ENCODE results near the gene SMS. TPM values are rescaled to one million over a fixed set of nuclear protein-coding genes. Genes with fewer than 3 reads are reported as not detected.

The SMS gene
- total RNA-seq, 1 donor from 2014 or later = 187 TPM

DNA sequence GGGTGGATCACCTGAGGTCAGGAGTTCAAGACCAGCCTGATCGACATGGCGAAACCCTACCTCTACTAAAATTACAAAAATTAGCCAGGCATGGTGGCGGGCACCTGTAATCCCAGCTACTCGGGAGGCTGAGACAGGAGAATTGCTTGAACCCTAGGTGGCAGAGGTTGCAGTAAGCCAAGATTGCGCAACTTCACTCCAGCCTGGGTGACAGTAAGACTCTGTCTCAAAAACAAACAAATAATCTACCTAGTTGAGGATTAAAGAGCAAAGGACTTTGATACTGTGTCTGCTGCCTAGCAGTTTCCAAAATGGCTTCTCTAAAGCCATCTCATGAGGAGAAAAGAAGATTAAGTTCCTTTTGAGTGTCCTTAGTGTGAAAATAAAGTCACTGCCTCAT lies 37.8 kb downstream of the SMS start:
- no peak overlapping the region for H3K4me2 ChIP-seq (ENCODE audit: low read length)

GRCh38 chrX:21982311-21982710 lies 41.8 kb downstream of the SMS start:
- Histone ChIP-seq H3K27ac (ENCODE audit: low read depth, low read length) (no peak overlapping the region), H3K27me3 (ENCODE audit: insufficient read depth, low read length) (no peaks in the 10 kb centered on the region), H3K9ac (ENCODE audit: low read length) (no peak overlapping the region), H3K79me2 (ENCODE audit: insufficient read depth, low read length) (no peaks in the 10 kb centered on the region), H4K20me1 (ENCODE audit: insufficient read depth, low read length) (no peaks in the 10 kb centered on the region), H3K36me3 (ENCODE audit: insufficient read depth, low read length) (peaks cover 2% of the 10 kb centered on the region), H3K4me3 (ENCODE audit: insufficient read depth, low read depth, low read length) (no peak overlapping the region), H3K9me3 (ENCODE audit: insufficient read depth, low read depth, low read length) (no peaks in the 10 kb centered on the region), H2AFZ (ENCODE audit: low read depth, low read length) (no peak overlapping the region), H3K4me1 (ENCODE audit: insufficient read depth, low read length) (no peaks in the 10 kb centered on the region), H3K4me2 (ENCODE audit: low read length) (no peak overlapping the region)
- Mint-ChIP-seq H3K27ac (ENCODE audit: unreplicated experiment) (no peak overlapping the region), H3K27me3 (ENCODE audit: low read depth, unreplicated experiment) (no peaks in the 10 kb centered on the region), H3K4me3 (ENCODE audit: unreplicated experiment) (no peak overlapping the region), H3K36me3 (ENCODE audit: low read depth, unreplicated experiment) (peaks cover 2% of the 10 kb centered on the region), H3K9me3 (ENCODE audit: unreplicated experiment) (no peaks in the 10 kb centered on the region), H3K4me1 (ENCODE audit: low read depth, unreplicated experiment) (peaks cover 3% of the 10 kb centered on the region)
- DNase-seq (ENCODE audit: low read depth) = no peak
- no peak for FAIRE-seq
- TF ChIP-seq CTCF (IDR thresholded peaks at IDR 0.05; ENCODE audit: insufficient read depth, low read depth, low read length) = no peak
- no peak for TF ChIP-seq EZH2 (IDR thresholded peaks at IDR 0.05; ENCODE audit: insufficient read depth, low read length)

More for the DNA sequence above, 37.8 kb downstream of the SMS start:
- Mint-ChIP-seq H3K36me3 (ENCODE audit: low read depth, unreplicated experiment) (no peaks in the 10 kb centered on the region), H3K27me3 (ENCODE audit: low read depth, unreplicated experiment) (no peaks in the 10 kb centered on the region), H3K9me3 (ENCODE audit: unreplicated experiment) (no peaks in the 10 kb centered on the region), H3K27ac (ENCODE audit: unreplicated experiment) (no peak overlapping the region), H3K4me1 (ENCODE audit: low read depth, unreplicated experiment) (peaks cover 18% of the 10 kb centered on the region), H3K4me3 (ENCODE audit: unreplicated experiment) (no peak overlapping the region)
- H3K9me3 ChIP-seq (ENCODE audit: insufficient read depth, low read depth, low read length) = no peaks in the 10 kb centered on the region
- H2AFZ ChIP-seq (ENCODE audit: low read depth, low read length) = no peak overlapping the region
- no peak overlapping the region for H3K4me3 ChIP-seq (ENCODE audit: insufficient read depth, low read depth, low read length)
- no peak overlapping the region for H3K27ac ChIP-seq (ENCODE audit: low read depth, low read length)
- FAIRE-seq (no peak), DNase-seq (ENCODE audit: low read depth) (no peak)
- H3K9ac ChIP-seq (ENCODE audit: low read length) = no peak overlapping the region
- no peaks in the 10 kb centered on the region for H3K27me3 ChIP-seq (ENCODE audit: insufficient read depth, low read length)
- H3K79me2 ChIP-seq (ENCODE audit: insufficient read depth, low read length) = peaks cover 21% of the 10 kb centered on the region
- TF ChIP-seq EZH2 (IDR thresholded peaks at IDR 0.05; ENCODE audit: insufficient read depth, low read length) = no peak
- H3K4me1 ChIP-seq (ENCODE audit: insufficient read depth, low read length) = peaks cover 8% of the 10 kb centered on the region
- no peaks in the 10 kb centered on the region for H4K20me1 ChIP-seq (ENCODE audit: insufficient read depth, low read length)
- peaks cover 16% of the 10 kb centered on the region for H3K36me3 ChIP-seq (ENCODE audit: insufficient read depth, low read length)

- no peaks in the 10 kb centered on the region for H3K9me3 ChIP-seq (ENCODE audit: insufficient read depth, low read depth, low read length)
- Mint-ChIP-seq H3K4me3 (ENCODE audit: unreplicated experiment) (no peak overlapping the region), H3K9me3 (ENCODE audit: unreplicated experiment) (no peaks in the 10 kb centered on the region), H3K36me3 (ENCODE audit: low read depth, unreplicated experiment) (peaks cover 2% of the 10 kb centered on the region), H3K4me1 (ENCODE audit: low read depth, unreplicated experiment) (peaks cover 3% of the 10 kb centered on the region), H3K27ac (ENCODE audit: unreplicated experiment) (no peak overlapping the region), H3K27me3 (ENCODE audit: low read depth, unreplicated experiment) (no peaks in the 10 kb centered on the region)
- peak; percentile 96 for TF ChIP-seq CTCF (IDR thresholded peaks at IDR 0.05; ENCODE audit: insufficient read depth, low read depth, low read length)
- TF ChIP-seq EZH2 (IDR thresholded peaks at IDR 0.05; ENCODE audit: insufficient read depth, low read length) = no peak
- H3K4me3 ChIP-seq (ENCODE audit: insufficient read depth, low read depth, low read length) = no peak overlapping the region
- H3K4me1 ChIP-seq (ENCODE audit: insufficient read depth, low read length) = no peaks in the 10 kb centered on the region
- DNase-seq (ENCODE audit: low read depth) (peak; percentile 51), FAIRE-seq (peak; percentile 100)
- peaks cover 11% of the 10 kb centered on the region for H3K36me3 ChIP-seq (ENCODE audit: insufficient read depth, low read length)
- no peak overlapping the region for H3K9ac ChIP-seq (ENCODE audit: low read length)
- H3K27me3 ChIP-seq (ENCODE audit: insufficient read depth, low read length) = no peaks in the 10 kb centered on the region
- H4K20me1 ChIP-seq (ENCODE audit: insufficient read depth, low read length) = no peaks in the 10 kb centered on the region
- no peaks in the 10 kb centered on the region for H3K79me2 ChIP-seq (ENCODE audit: insufficient read depth, low read length)
- H2AFZ ChIP-seq (ENCODE audit: low read depth, low read length) = no peak overlapping the region
- H3K27ac ChIP-seq (ENCODE audit: low read depth, low read length) = no peak overlapping the region
- H3K4me2 ChIP-seq (ENCODE audit: low read length) = no peak overlapping the region
Measured at GRCh38 chrX:21985332-21985777, 44.8 kb downstream of the SMS start.

All from astrocyte (in vitro differentiated cells and primary cell).